GM12874 (cell line): ENCODE measurements around the gene DTNBP1.

Source experiments
- CTCF ChIP-seq: IDR thresholded peaks from 2 replicates; pipeline ENCODE4 v1.5.1; 2011; ENCODE audit warnings: low read depth, mild to moderate bottlenecking, control low read depth, low read length, moderate library complexity; ENCODE audit not compliant: insufficient read depth

DTNBP1 gene

GRCh38 chr6:15523679-15524630 lies 138.9 kb downstream of the DTNBP1 start:
- TF ChIP-seq CTCF = no peak

GRCh38 chr6:15522856-15523529 lies 139.8 kb downstream of the DTNBP1 start:
- no peak for TF ChIP-seq CTCF

- no peak for TF ChIP-seq CTCF
Observed at GRCh38 chr6:15522427-15522826, 140.4 kb downstream of the DTNBP1 start.

GRCh38 chr6:15522026-15522425 lies 140.8 kb downstream of the DTNBP1 start:
- no peak for TF ChIP-seq CTCF

- no peak for TF ChIP-seq CTCF
Observed at GRCh38 chr6:15521582-15521981, 141.2 kb downstream of the DTNBP1 start.

- TF ChIP-seq CTCF = no peak
Observed at GRCh38 chr6:15520626-15521203, 142.1 kb downstream of the DTNBP1 start.

- no peak for TF ChIP-seq CTCF
Observed at GRCh38 chr6:15519681-15520080, 143.1 kb downstream of the DTNBP1 start.
